ENCODE results near the gene CPLX1.

CPLX1 gene

DNA sequence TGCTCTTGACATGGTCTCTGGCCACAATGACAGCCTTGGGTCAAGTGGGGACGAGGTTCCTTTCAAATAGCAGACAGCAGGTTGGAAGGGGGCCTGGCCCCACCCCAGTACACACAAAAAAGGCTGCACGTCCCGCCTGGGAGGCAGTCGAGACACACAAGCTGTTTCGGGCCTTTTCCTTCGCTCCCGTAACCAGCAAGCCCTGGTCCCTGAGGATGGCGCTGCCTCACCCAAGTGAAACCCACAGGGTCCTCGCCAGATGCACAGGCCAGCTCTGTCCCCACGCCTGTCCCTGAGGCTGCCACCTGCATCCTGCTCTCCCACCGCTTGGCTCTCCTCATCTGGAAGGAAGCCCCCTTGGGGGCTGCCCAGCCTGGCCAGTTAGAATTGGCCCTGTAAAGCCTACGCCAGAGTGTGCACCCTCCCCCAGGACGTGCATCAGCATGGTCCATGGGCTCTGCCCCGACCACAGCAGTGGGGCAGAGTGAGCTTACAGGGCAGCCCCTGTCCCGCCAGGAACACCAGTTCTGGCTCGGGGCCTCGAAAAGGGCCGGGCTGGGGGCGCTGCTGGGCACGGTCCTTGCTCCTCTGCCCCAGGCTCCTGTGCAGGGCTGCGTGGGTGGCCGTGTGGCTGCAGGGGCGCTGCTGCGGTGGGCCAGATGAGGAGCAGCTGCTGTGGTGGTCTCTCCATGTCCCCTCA is 2.0 kb downstream of the CPLX1 start:
- H3K36me3 ChIP-seq (ENCODE audit: control insufficient read depth, insufficient read depth, low read length), result no peaks in the 10 kb centered on the region
- no peak overlapping the region for H3K4me3 ChIP-seq (ENCODE audit: low read depth, low read length)
- peaks cover 7% of the 10 kb centered on the region for H3K4me1 ChIP-seq (ENCODE audit: control insufficient read depth, insufficient read depth, low read length)
- H3K9ac ChIP-seq (ENCODE audit: low read length), result no peak overlapping the region
- H3K9me3 ChIP-seq (ENCODE audit: control insufficient read depth, insufficient read depth, low read depth, low read length), result no peaks in the 10 kb centered on the region
- no peak overlapping the region for H3K27ac ChIP-seq (ENCODE audit: low read depth, low read length)
- H3K27me3 ChIP-seq (ENCODE audit: control insufficient read depth, insufficient read depth, low read length), result peaks cover 91% of the 10 kb centered on the region

DNA sequence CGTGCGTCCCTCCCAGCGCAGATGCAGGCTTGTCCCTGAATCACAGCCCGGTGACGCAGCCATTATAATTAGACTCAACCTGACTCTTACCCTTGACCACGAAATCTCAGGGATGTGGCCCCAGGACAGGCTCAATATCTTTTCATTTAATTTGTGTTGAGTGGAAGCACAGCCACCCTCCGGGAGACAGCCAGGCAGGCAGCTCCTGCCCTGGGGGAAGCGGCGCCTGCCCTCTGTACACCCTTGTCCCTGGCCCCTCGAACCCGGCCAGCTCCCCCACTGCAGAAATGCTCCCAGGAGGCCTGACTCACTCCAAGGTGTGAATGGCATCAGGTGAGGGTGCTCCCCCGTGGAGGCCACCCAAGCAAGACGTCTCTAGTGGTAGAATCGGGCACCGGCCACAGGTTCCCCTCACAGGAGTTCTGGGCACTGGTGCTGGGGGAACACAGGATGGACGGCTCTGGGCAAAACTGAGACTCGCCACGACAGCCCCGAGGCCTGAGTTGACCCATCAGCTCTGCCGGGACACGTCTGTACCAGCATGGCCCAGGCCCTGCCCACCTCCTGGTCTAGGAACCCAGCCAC is 2.7 kb downstream of the CPLX1 start:
- Histone ChIP-seq H3K9me3 (ENCODE audit: control insufficient read depth, insufficient read depth, low read depth, low read length) (no peaks in the 10 kb centered on the region), H3K4me1 (ENCODE audit: control insufficient read depth, insufficient read depth, low read length) (peaks cover 7% of the 10 kb centered on the region), H3K27me3 (ENCODE audit: control insufficient read depth, insufficient read depth, low read length) (peaks cover 91% of the 10 kb centered on the region), H3K4me3 (ENCODE audit: low read depth, low read length) (no peak overlapping the region), H3K9ac (ENCODE audit: low read length) (no peak overlapping the region), H3K36me3 (ENCODE audit: control insufficient read depth, insufficient read depth, low read length) (no peaks in the 10 kb centered on the region), H3K27ac (ENCODE audit: low read depth, low read length) (no peak overlapping the region)

DNA sequence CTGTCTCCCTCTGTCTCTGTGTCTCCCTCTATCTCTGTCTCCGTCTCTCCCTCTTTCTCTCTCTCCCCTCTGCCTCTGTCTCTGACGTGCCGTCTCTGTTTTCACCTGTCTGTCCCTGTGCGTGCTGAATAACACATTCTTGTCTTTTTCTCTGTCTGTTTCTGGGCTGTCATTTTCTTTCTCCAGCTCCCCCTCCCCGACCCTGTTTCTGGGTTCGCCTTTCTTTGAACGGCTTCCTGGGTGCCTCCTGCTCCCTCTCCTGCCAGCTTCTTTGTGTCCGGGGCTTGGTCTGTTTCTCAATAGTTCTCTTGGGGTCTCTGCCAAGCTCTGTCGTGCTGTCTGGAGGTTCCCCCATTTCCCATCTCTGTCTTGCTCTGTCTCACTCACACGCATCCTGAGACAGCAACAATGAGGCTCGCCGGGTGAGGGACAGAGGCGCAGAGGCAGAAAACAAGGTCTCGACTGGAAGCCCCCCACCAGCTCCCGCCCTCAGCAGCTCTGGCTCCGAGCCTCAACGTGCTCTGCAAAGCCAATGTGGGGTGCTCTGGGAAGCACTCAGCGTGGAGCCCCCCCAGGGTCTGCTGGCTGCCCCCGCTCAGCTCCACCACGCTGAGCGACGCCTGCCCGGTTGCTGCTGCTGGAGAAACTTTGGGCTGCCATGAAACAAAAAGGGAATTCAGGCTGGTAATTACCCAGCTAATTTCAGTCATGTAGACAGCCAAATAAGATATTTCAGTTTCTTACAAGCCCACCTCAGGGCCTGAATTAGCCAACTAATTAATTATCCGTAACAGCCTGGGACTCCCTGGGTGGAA is 3.4 kb downstream of the CPLX1 start:
- no peaks in the 10 kb centered on the region for H3K36me3 ChIP-seq (ENCODE audit: control insufficient read depth, insufficient read depth, low read length)
- H3K27ac ChIP-seq (ENCODE audit: low read depth, low read length), result no peak overlapping the region
- H3K9me3 ChIP-seq (ENCODE audit: control insufficient read depth, insufficient read depth, low read depth, low read length), result no peaks in the 10 kb centered on the region
- H3K4me3 ChIP-seq (ENCODE audit: low read depth, low read length), result no peak overlapping the region
- no peak overlapping the region for H3K9ac ChIP-seq (ENCODE audit: low read length)
- H3K4me1 ChIP-seq (ENCODE audit: control insufficient read depth, insufficient read depth, low read length), result peaks cover 7% of the 10 kb centered on the region
- H3K27me3 ChIP-seq (ENCODE audit: control insufficient read depth, insufficient read depth, low read length), result peaks cover 91% of the 10 kb centered on the region

DNA sequence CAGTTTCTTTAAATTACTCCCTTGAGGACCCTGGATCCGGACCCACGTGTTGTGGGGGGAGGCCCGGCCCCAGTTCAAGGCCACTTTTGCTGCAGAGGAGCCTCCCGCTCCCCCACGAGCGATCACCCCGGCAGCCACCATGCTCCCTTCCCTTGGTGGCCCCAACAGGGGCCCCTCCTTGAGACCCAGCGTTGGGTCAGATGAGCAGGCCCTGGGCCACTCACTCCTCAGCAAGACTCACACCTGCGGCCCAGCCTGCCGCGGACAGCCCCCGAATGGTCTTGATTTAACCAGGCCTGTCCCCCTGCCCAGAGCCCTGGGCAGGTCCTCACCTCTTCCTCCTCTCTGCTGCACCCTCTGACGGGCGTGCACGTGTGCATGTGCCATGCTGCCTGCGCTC is 4.3 kb downstream of the CPLX1 start:
- Histone ChIP-seq H3K9me3 (ENCODE audit: control insufficient read depth, insufficient read depth, low read depth, low read length) (no peaks in the 10 kb centered on the region), H3K36me3 (ENCODE audit: control insufficient read depth, insufficient read depth, low read length) (no peaks in the 10 kb centered on the region), H3K4me1 (ENCODE audit: control insufficient read depth, insufficient read depth, low read length) (peaks cover 4% of the 10 kb centered on the region; the same call in 1 of the 2 replicates), H3K9ac (ENCODE audit: low read length) (no peak overlapping the region), H3K27me3 (ENCODE audit: control insufficient read depth, insufficient read depth, low read length) (peaks cover 90% of the 10 kb centered on the region), H3K4me3 (ENCODE audit: low read depth, low read length) (no peak overlapping the region), H3K27ac (ENCODE audit: low read depth, low read length) (no peak overlapping the region)

DNA sequence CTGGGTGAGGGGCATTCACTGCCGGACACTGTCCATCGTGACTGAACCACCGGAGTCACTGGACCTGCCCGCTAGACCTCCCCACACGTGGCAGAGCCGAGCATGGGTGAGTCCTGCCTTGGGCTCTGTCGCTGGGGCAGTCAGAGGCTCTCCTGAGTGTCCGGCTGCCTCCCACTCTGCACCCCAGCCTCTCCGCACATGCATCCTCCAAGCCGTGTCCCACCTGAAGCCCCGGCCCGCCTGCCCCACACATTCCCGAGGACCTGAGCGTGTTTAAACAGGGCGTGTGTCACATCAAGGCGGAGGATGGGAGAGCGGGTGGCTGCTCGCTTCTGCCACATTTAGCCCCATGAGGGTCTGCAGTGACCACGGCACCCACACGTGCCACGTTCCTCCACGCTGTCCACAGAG is 4.7 kb downstream of the CPLX1 start:
- Histone ChIP-seq H3K27me3 (ENCODE audit: control insufficient read depth, insufficient read depth, low read length) (peaks cover 91% of the 10 kb centered on the region), H3K4me1 (ENCODE audit: control insufficient read depth, insufficient read depth, low read length) (peaks cover 4% of the 10 kb centered on the region; the same call in 1 of the 2 replicates), H3K36me3 (ENCODE audit: control insufficient read depth, insufficient read depth, low read length) (no peaks in the 10 kb centered on the region), H3K27ac (ENCODE audit: low read depth, low read length) (no peak overlapping the region), H3K9me3 (ENCODE audit: control insufficient read depth, insufficient read depth, low read depth, low read length) (no peaks in the 10 kb centered on the region), H3K4me3 (ENCODE audit: low read depth, low read length) (no peak overlapping the region), H3K9ac (ENCODE audit: low read length) (no peak overlapping the region)

DNA sequence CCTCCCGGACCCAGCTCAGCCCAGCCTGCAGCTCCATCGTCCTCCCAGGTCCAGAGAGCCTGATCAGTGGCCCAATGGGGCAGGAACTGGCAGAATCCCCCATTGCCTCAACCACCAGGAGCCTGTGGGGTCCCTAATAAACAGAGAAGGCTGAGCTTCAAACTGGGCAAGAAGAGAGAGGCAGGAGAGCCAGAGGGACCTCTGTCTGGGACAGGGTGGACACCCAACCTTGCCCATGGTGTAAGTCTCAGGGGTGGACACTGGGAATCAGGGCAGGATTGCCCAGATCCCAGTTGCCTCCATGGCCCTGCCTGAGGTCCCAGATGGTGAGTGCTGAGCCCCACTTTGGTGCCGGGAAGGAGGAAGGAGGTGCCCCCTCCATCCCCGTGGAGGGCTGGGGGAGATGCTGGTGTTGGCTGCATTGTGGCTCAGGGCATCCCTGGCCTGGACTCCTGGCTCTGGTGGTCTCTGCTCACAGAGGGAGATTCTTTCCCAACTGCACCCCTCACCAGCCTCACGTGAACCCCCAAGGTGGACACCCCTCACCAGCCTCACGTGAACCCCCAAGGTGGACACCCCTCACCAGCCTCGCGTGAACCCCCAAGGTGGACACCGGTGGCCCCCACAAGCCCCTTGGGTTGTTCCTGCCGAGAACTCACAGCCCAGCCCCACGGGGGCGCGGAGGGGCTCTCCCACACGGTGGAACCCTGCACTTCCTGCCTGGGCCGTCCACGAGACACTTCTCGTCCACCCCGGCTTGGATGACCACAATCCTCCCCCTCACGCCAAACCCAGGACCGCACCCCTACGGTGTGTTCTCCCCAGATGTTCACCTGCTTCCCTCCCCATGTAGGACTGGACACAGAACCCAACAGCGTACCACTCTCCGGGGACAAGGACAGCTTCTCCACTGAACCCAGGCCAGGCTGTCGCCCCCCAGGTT is 5.4 kb downstream of the CPLX1 start:
- no peak overlapping the region for H3K4me3 ChIP-seq (ENCODE audit: low read depth, low read length)
- peaks cover 96% of the 10 kb centered on the region for H3K27me3 ChIP-seq (ENCODE audit: control insufficient read depth, insufficient read depth, low read length)
- no peaks in the 10 kb centered on the region for H3K9me3 ChIP-seq (ENCODE audit: control insufficient read depth, insufficient read depth, low read depth, low read length)
- H3K4me1 ChIP-seq (ENCODE audit: control insufficient read depth, insufficient read depth, low read length), result peaks cover 4% of the 10 kb centered on the region; the same call in 1 of the 2 replicates
- no peak overlapping the region for H3K9ac ChIP-seq (ENCODE audit: low read length)
- no peak overlapping the region for H3K27ac ChIP-seq (ENCODE audit: low read depth, low read length)
- no peaks in the 10 kb centered on the region for H3K36me3 ChIP-seq (ENCODE audit: control insufficient read depth, insufficient read depth, low read length)

DNA sequence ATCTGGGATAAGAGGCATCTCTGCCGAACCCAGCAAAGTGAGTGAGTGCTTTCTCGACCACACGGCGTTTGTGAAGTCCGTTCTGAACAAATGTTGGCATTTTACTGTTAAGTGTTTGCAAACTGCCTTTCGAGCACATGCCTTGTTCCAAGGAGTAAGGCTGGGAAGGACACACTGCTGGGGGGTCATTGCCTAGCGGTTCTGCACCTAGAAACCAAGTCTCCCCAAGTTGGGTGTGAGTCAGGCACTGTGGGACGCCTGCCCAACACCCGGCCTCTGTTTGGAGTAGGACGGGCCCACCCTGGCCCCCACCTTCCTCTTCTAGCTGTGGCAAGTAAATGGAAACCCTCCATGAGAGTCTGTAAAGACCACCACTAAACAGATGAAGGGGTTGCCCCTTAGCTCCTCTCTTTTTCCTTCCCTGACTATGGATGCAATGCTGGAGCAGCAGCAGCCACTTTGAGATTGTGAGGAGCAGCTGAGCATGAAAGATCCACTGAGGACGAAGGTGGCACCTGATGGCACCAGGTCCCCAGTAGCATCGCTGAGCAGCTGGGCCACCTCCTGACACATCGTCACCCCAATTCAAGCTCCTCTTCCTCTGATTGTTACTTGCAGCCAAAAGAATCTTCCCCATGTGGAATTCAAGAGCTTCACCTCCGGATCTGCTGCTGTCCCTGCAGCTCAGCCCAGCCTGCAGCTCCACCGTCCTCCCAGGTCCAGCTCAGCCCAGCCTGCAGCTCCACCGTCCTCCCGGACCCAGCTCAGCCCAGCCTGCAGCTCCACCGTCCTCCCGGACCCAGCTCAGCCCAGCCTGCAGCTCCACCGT is 6.3 kb downstream of the CPLX1 start:
- Histone ChIP-seq H3K36me3 (ENCODE audit: control insufficient read depth, insufficient read depth, low read length) (no peaks in the 10 kb centered on the region), H3K27ac (ENCODE audit: low read depth, low read length) (no peak overlapping the region), H3K4me3 (ENCODE audit: low read depth, low read length) (no peak overlapping the region), H3K27me3 (ENCODE audit: control insufficient read depth, insufficient read depth, low read length) (peaks cover 95% of the 10 kb centered on the region), H3K9ac (ENCODE audit: low read length) (no peak overlapping the region), H3K9me3 (ENCODE audit: control insufficient read depth, insufficient read depth, low read depth, low read length) (no peaks in the 10 kb centered on the region), H3K4me1 (ENCODE audit: control insufficient read depth, insufficient read depth, low read length) (peaks cover 3% of the 10 kb centered on the region; the same call in 1 of the 2 replicates)

DNA sequence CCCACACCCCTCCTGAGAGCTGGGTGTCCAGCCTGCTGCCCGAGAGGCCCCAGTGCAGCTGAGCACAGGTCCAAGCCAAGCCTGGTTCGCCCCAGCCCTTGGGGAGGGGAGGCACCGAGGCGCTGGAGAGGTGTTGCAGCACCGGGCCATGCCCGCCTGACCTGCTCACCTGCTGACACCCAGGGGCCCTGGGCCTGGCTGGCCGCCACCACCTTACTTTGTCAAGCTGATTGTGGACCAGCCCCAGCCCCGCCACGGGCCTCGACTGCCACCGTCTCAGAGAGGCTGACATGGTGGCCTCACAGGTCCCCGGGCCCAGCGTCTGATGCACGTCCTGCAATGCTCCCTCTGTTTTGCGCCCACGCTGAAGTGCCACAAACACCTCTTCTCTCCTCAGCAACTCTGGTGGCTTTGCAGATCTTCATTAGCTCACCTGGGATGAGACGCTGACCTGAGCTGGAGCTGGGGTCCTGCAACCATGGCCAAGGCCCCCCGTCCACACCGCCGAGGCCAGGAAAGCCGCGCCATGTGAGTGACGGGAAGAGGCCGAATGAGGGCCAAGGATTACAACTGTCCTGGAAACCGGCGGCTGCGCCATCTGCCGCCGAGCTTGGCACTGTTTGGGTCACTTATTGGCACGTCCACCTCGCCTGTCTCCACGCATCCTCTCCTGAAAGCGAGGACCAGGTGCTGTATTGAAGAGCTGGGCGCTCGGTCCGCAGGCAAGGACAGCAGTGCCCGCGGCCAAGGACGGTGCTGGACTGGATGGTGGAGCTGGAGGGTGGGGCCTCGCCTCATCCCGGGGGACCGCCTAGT is 7.6 kb downstream of the CPLX1 start:
- H3K27ac ChIP-seq (ENCODE audit: low read depth, low read length), result no peak overlapping the region
- H3K9ac ChIP-seq (ENCODE audit: low read length), result no peak overlapping the region
- H3K4me1 ChIP-seq (ENCODE audit: control insufficient read depth, insufficient read depth, low read length), result no peaks in the 10 kb centered on the region
- H3K36me3 ChIP-seq (ENCODE audit: control insufficient read depth, insufficient read depth, low read length), result no peaks in the 10 kb centered on the region
- H3K4me3 ChIP-seq (ENCODE audit: low read depth, low read length), result no peak overlapping the region
- no peaks in the 10 kb centered on the region for H3K9me3 ChIP-seq (ENCODE audit: control insufficient read depth, insufficient read depth, low read depth, low read length)
- H3K27me3 ChIP-seq (ENCODE audit: control insufficient read depth, insufficient read depth, low read length), result peaks cover 95% of the 10 kb centered on the region

DNA sequence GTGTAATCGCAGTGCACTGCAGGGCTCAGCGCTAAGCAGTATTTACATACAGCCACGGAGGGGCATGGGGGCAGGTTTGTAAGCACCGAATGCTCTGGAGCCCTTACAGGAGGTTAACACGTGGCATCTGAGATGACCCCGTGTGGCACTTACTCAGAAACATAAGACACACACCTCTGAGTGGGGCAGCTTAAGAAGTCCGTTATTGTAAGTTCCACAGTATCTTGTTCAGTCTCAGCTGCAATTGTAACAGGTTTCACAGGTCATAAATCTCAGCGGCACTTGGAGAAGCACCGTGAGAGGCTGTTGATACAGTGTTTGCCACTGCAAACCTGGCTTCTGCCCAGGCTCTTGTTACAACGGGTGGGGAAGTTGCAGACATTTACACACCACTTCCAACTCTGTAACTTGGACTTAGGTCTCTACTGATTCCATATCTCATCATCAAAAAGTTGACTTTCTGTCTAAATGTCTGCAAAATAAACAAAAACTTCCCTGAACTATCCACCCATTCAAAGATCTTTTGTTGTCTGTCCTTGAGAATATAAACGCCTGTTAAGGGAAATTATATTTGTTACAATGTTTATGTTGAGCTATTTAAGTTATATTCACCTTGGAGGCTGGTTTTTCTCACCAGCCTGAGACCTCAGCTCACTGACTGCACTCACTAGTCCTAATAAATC is 10.3 kb downstream of the CPLX1 start:
- H3K9ac ChIP-seq (ENCODE audit: low read length), result no peak overlapping the region
- no peaks in the 10 kb centered on the region for H3K4me1 ChIP-seq (ENCODE audit: control insufficient read depth, insufficient read depth, low read length)
- peaks cover 93% of the 10 kb centered on the region for H3K27me3 ChIP-seq (ENCODE audit: control insufficient read depth, insufficient read depth, low read length)
- H3K9me3 ChIP-seq (ENCODE audit: control insufficient read depth, insufficient read depth, low read depth, low read length), result no peaks in the 10 kb centered on the region
- no peak overlapping the region for H3K4me3 ChIP-seq (ENCODE audit: low read depth, low read length)
- H3K27ac ChIP-seq (ENCODE audit: low read depth, low read length), result no peak overlapping the region
- H3K36me3 ChIP-seq (ENCODE audit: control insufficient read depth, insufficient read depth, low read length), result no peaks in the 10 kb centered on the region
